GM10266 (cell line): ENCODE results near the gene USP10.

Experiments
- DNase-seq: peaks from one replicate; pipeline ENCODE4 v3.0.0; 2012; ENCODE audit errors: extremely low spot score
- TF ChIP-seq, protein P1 (sequence below): IDR thresholded peaks from 2 replicates; pipeline ENCODE4 v1.5.1; 2012; ENCODE audit warnings: mild to moderate bottlenecking, low read depth; ENCODE audit not compliant: control insufficient read depth, insufficient read depth; ENCODE audit errors: missing control alignments

The USP10 gene

DNA sequence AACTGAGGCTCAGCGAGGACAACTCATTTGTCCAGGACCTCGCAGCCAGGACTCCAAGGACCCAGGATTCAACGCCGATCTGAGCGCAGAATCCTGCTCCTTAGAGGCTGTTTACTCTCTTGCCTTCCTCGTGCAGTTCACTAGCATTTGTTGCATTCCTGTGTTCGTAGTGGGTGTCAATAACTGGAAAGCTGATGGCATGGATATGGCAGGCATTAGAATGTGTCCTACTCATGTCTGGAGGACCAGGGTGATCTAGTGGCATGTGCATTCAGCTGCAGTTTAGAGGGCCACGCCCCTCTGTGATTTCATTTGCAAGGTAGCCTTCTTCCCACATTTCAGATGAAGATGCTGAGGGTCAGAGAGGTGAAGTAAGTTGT is 120.5 kb downstream of the USP10 start:
- DNase-seq, result no peak

DNA sequence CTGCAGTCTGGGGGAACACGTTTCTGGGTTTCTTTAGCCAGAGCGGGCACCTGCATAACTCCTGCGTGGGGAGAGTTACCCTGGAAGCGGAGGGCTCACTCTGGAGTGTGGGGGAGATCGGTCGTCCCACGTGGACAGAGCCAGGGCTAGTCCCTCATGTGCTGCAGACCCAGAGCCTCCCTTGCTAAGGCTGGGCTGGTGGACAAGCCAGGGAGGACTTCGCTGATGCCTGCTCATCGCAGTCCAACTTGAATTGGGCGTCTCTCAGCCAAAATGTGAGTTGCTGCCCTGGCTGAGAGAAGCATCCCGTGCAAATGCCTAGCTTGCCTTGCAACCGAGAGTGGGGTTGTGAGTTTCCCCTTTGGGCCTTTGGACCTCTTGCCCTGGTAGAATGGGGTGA is 121.0 kb downstream of the USP10 start:
- TF ChIP-seq, protein P1, sequence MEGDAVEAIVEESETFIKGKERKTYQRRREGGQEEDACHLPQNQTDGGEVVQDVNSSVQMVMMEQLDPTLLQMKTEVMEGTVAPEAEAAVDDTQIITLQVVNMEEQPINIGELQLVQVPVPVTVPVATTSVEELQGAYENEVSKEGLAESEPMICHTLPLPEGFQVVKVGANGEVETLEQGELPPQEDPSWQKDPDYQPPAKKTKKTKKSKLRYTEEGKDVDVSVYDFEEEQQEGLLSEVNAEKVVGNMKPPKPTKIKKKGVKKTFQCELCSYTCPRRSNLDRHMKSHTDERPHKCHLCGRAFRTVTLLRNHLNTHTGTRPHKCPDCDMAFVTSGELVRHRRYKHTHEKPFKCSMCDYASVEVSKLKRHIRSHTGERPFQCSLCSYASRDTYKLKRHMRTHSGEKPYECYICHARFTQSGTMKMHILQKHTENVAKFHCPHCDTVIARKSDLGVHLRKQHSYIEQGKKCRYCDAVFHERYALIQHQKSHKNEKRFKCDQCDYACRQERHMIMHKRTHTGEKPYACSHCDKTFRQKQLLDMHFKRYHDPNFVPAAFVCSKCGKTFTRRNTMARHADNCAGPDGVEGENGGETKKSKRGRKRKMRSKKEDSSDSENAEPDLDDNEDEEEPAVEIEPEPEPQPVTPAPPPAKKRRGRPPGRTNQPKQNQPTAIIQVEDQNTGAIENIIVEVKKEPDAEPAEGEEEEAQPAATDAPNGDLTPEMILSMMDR, result no peak
- no peak for DNase-seq

More for the DNA sequence above, 120.5 kb downstream of the USP10 start:
- TF ChIP-seq, protein P1, result no peak

DNA sequence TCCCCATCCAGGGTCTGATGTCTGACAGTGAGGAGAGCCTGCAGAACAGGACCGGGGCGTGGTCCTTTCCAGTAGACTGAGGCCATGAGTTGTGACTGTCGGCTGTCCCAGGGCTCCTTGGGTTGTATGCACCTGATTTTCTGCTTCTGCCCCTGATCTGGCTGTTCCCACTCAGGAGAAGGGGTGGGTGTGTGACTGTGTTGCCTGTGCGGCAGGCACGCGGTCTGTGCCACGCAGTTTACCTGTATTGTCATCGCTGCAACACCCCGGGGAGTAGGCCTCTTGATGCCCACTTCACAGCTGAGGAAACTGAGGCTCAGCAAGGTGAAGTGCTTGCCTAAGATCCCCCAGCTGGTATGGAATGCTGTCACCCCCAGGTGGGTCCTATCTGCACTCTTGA is 121.4 kb downstream of the USP10 start:
- no peak for DNase-seq
- TF ChIP-seq, protein P1, result no peak

DNA sequence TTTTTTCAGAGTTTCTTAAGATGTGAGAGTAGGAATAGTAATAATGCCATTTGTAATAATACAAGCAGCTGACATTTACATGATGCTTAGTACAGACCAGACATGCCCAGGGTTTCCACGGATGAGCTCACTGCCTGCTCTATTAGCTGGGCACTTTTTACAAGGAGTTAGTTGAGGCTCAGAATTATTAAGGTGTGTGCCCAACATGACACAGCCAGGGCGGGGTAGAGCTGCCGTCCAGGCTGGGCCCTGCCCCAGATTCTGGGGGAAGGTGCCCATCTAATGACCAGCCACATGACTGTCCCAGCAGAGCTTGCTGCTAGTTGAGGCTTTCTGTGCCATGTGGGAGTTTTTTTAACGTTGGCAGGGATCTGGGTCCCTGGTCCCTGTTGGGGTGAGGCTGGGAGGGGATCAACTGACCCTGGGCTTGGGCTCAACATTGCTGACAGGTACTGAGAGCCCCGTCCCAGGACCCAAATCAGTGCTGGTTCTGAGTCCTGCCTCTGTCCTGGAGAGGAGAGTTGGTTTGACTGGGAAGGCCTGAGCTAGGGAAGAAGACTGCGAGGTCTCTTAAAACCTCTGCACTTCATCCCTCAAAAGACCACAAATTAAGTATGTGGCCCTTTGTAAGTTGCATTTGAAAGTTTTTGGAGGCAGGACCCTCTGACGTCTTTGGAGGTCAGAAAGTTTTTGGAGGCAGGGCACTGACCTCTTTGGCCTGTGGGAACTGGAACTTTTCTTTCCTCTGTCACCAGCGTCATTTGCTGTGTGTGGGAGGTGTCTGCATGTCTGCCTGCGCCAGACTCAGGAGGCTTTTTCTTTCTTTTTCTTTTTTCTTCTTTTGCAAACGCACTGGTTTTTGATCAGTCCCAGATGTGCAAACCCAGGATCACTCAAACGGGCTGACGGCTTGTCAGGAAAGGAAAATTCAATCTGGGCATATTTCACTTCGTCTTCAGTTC is 122.2 kb downstream of the USP10 start:
- TF ChIP-seq, protein P1, result no peak

DNA sequence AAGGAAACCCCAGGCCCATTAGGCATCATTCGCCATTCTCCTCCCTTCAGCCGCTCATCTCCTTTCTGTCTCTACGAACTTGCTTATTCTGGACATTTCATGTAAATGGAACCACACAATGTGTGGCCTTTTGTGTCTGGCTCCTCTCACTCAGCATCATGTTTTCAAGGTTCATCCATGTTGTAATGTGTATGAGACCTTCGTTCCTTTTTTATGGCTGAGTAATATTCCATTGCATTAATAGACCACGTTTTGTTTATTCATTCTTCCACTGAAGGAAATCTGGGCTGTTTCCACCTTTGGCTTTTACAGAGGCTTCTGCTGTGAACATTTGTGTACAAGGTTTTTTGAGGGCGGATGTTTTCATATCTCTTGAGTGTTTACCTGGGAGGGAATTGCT is 123.2 kb downstream of the USP10 start:
- TF ChIP-seq, protein P1, result no peak
- no peak for DNase-seq

More for the DNA sequence above, 122.2 kb downstream of the USP10 start:
- no peak for DNase-seq

DNA sequence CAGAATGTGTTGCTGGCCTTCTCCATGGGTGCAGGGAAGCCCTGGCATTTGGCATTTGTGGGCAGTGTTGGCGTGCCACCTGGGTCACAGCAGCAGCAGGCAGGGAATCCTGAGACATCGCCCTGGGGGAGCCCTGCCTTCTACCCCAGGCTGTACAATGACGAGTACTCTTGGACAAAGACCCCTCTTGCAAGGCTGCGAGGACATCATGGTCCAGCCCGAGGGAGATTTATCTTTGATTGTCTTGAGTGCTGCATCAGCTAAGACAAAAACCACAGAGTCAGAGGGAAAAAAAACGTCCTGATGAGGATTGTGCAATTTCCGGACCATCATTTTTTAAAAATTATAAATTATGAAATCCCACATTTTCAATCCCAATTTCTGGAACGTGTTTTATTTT is 123.7 kb downstream of the USP10 start:
- no peak for DNase-seq
- TF ChIP-seq, protein P1, result no peak

DNA sequence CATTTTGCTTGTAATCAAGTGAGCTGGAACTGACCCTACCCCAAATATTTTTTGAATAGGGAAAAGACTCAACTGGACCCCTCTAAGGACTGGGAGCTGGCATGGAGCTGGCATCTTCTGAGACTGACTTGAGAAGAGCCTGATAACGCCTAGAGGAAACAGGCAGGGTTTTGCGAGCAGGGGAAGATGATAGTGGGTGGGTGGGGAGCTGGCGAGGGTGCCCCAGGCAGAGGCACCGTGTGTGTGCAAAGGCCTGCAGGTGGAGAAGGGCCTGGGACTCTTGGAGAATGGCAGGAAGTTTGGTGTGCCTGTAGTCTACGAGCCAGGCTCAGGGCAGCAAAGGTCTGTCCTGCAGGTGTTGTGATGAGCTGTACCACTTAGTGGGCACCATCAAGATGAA is 124.1 kb downstream of the USP10 start:
- DNase-seq, result no peak
- TF ChIP-seq, protein P1, result no peak
